WTC11 (cell line): ENCODE measurements around the gene FPR2.
"Not testable (repeated sequence)": the region's sequence is repeated elsewhere in the genome, so short reads cannot be mapped to it uniquely, and the experiment has no call there.

Experiments used
- CREM ChIP-seq: sonication (generic); formaldehyde crosslinking; IDR thresholded peaks from 2 replicates; pipeline ENCODE4 v1.8.1; 2022; ENCODE audit warnings: mild to moderate bottlenecking, missing genetic modification reagents, moderate library complexity
- ESRRA ChIP-seq: sonication (generic); formaldehyde crosslinking; IDR thresholded peaks from 2 replicates; pipeline ENCODE4 v1.8.1; 2022; ENCODE audit warnings: mild to moderate bottlenecking, missing genetic modification reagents, borderline replicate concordance
- ETV6 ChIP-seq: sonication (generic); formaldehyde crosslinking; IDR thresholded peaks from 2 replicates; pipeline ENCODE4 v1.8.1; 2022; ENCODE audit warnings: mild to moderate bottlenecking, missing genetic modification reagents
- FOXJ3 ChIP-seq: sonication (generic); formaldehyde crosslinking; IDR thresholded peaks from 2 replicates; pipeline ENCODE4 v1.9.0; 2021; ENCODE audit warnings: missing genetic modification reagents, mild to moderate bottlenecking, borderline replicate concordance
- NR2C2 ChIP-seq: sonication (generic); formaldehyde crosslinking; IDR thresholded peaks from 2 replicates; pipeline ENCODE4 v1.8.0; 2022; ENCODE audit warnings: mild to moderate bottlenecking, missing genetic modification reagents
- TCF7 ChIP-seq: sonication (generic); formaldehyde crosslinking; IDR thresholded peaks from 2 replicates; pipeline ENCODE4 v1.8.0; 2022; ENCODE audit warnings: mild to moderate bottlenecking, low read depth, missing genetic modification reagents, moderate library complexity
- TF ChIP-seq, protein P1 (sequence below): fragments of 200-600 bp; IDR thresholded peaks from 2 replicates; pipeline ENCODE4 v1.8.0; 2022; ENCODE audit warnings: antibody characterized with exemption
- TF ChIP-seq, protein P2 (sequence below): fragments of 250-450 bp; sonication (Bioruptor Pico); IDR thresholded peaks from 2 replicates; pipeline ENCODE4 v1.9.0; 2021; ENCODE audit warnings: mild to moderate bottlenecking, borderline replicate concordance
- TF ChIP-seq, protein P3 (sequence below): sonication (generic); formaldehyde crosslinking; IDR thresholded peaks from 2 replicates; pipeline ENCODE4 v1.8.0; 2023; ENCODE audit warnings: missing genetic modification reagents, mild to moderate bottlenecking, borderline replicate concordance
- TF ChIP-seq, protein P4 (sequence below): sonication (generic); formaldehyde crosslinking; IDR thresholded peaks from 2 replicates; pipeline ENCODE4 v1.8.1; 2022; ENCODE audit warnings: missing genetic modification reagents, borderline replicate concordance
- TF ChIP-seq, protein P5 (sequence below): sonication (generic); formaldehyde crosslinking; IDR thresholded peaks from 2 replicates; pipeline ENCODE4 v1.8.1; 2023; ENCODE audit warnings: mild to moderate bottlenecking, moderate library complexity, missing genetic modification reagents

DNA sequence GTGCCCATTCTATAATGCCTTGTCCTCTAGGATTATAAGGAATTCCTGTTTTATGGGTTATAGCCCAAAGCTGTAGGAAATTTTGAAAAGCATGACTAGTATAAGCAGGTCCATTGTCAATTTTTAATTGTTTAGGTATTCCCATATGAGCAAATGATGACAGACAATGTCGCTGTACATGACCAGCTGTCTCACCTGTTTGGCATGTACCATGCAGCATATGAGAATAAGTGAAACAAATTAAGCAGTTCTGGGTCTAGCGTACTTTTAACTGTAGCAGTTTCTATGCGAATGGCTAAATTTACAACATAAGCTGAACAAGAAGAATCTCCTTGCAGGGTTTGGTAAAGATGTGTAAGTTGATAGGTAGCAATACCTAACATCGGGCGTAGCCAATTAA lies 45.6 kb downstream of the FPR2 start:
- TF ChIP-seq, protein P1, sequence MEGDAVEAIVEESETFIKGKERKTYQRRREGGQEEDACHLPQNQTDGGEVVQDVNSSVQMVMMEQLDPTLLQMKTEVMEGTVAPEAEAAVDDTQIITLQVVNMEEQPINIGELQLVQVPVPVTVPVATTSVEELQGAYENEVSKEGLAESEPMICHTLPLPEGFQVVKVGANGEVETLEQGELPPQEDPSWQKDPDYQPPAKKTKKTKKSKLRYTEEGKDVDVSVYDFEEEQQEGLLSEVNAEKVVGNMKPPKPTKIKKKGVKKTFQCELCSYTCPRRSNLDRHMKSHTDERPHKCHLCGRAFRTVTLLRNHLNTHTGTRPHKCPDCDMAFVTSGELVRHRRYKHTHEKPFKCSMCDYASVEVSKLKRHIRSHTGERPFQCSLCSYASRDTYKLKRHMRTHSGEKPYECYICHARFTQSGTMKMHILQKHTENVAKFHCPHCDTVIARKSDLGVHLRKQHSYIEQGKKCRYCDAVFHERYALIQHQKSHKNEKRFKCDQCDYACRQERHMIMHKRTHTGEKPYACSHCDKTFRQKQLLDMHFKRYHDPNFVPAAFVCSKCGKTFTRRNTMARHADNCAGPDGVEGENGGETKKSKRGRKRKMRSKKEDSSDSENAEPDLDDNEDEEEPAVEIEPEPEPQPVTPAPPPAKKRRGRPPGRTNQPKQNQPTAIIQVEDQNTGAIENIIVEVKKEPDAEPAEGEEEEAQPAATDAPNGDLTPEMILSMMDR, result not testable (repeated sequence)
- TF ChIP-seq ESRRA (CRISPR knock-in tag); NR2C2; ETV6 (CRISPR knock-in tag); FOXJ3 (CRISPR knock-in tag); TCF7 (CRISPR knock-in tag); CREM (CRISPR knock-in tag): not testable (repeated sequence)
- TF ChIP-seq, protein P2, sequence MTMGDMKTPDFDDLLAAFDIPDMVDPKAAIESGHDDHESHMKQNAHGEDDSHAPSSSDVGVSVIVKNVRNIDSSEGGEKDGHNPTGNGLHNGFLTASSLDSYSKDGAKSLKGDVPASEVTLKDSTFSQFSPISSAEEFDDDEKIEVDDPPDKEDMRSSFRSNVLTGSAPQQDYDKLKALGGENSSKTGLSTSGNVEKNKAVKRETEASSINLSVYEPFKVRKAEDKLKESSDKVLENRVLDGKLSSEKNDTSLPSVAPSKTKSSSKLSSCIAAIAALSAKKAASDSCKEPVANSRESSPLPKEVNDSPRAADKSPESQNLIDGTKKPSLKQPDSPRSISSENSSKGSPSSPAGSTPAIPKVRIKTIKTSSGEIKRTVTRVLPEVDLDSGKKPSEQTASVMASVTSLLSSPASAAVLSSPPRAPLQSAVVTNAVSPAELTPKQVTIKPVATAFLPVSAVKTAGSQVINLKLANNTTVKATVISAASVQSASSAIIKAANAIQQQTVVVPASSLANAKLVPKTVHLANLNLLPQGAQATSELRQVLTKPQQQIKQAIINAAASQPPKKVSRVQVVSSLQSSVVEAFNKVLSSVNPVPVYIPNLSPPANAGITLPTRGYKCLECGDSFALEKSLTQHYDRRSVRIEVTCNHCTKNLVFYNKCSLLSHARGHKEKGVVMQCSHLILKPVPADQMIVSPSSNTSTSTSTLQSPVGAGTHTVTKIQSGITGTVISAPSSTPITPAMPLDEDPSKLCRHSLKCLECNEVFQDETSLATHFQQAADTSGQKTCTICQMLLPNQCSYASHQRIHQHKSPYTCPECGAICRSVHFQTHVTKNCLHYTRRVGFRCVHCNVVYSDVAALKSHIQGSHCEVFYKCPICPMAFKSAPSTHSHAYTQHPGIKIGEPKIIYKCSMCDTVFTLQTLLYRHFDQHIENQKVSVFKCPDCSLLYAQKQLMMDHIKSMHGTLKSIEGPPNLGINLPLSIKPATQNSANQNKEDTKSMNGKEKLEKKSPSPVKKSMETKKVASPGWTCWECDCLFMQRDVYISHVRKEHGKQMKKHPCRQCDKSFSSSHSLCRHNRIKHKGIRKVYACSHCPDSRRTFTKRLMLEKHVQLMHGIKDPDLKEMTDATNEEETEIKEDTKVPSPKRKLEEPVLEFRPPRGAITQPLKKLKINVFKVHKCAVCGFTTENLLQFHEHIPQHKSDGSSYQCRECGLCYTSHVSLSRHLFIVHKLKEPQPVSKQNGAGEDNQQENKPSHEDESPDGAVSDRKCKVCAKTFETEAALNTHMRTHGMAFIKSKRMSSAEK (CRISPR knock-in tag), result not testable (repeated sequence)
- TF ChIP-seq, protein P3, sequence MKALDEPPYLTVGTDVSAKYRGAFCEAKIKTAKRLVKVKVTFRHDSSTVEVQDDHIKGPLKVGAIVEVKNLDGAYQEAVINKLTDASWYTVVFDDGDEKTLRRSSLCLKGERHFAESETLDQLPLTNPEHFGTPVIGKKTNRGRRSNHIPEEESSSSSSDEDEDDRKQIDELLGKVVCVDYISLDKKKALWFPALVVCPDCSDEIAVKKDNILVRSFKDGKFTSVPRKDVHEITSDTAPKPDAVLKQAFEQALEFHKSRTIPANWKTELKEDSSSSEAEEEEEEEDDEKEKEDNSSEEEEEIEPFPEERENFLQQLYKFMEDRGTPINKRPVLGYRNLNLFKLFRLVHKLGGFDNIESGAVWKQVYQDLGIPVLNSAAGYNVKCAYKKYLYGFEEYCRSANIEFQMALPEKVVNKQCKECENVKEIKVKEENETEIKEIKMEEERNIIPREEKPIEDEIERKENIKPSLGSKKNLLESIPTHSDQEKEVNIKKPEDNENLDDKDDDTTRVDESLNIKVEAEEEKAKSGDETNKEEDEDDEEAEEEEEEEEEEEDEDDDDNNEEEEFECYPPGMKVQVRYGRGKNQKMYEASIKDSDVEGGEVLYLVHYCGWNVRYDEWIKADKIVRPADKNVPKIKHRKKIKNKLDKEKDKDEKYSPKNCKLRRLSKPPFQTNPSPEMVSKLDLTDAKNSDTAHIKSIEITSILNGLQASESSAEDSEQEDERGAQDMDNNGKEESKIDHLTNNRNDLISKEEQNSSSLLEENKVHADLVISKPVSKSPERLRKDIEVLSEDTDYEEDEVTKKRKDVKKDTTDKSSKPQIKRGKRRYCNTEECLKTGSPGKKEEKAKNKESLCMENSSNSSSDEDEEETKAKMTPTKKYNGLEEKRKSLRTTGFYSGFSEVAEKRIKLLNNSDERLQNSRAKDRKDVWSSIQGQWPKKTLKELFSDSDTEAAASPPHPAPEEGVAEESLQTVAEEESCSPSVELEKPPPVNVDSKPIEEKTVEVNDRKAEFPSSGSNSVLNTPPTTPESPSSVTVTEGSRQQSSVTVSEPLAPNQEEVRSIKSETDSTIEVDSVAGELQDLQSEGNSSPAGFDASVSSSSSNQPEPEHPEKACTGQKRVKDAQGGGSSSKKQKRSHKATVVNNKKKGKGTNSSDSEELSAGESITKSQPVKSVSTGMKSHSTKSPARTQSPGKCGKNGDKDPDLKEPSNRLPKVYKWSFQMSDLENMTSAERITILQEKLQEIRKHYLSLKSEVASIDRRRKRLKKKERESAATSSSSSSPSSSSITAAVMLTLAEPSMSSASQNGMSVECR (CRISPR knock-in tag), result not testable (repeated sequence)
- TF ChIP-seq, protein P4, sequence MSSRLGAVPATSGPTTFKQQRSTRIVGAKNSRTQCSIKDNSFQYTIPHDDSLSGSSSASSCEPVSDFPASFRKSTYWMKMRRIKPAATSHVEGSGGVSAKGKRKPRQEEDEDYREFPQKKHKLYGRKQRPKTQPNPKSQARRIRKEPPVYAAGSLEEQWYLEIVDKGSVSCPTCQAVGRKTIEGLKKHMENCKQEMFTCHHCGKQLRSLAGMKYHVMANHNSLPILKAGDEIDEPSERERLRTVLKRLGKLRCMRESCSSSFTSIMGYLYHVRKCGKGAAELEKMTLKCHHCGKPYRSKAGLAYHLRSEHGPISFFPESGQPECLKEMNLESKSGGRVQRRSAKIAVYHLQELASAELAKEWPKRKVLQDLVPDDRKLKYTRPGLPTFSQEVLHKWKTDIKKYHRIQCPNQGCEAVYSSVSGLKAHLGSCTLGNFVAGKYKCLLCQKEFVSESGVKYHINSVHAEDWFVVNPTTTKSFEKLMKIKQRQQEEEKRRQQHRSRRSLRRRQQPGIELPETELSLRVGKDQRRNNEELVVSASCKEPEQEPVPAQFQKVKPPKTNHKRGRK (CRISPR knock-in tag), result not testable (repeated sequence)
- TF ChIP-seq, protein P5, sequence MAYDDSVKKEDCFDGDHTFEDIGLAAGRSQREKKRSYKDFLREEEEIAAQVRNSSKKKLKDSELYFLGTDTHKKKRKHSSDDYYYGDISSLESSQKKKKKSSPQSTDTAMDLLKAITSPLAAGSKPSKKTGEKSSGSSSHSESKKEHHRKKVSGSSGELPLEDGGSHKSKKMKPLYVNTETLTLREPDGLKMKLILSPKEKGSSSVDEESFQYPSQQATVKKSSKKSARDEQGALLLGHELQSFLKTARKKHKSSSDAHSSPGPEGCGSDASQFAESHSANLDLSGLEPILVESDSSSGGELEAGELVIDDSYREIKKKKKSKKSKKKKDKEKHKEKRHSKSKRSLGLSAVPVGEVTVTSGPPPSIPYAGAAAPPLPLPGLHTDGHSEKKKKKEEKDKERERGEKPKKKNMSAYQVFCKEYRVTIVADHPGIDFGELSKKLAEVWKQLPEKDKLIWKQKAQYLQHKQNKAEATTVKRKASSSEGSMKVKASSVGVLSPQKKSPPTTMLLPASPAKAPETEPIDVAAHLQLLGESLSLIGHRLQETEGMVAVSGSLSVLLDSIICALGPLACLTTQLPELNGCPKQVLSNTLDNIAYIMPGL (CRISPR knock-in tag), result not testable (repeated sequence)
